ENCODE data around the gene ROCK2.

ROCK2 gene

DNA sequence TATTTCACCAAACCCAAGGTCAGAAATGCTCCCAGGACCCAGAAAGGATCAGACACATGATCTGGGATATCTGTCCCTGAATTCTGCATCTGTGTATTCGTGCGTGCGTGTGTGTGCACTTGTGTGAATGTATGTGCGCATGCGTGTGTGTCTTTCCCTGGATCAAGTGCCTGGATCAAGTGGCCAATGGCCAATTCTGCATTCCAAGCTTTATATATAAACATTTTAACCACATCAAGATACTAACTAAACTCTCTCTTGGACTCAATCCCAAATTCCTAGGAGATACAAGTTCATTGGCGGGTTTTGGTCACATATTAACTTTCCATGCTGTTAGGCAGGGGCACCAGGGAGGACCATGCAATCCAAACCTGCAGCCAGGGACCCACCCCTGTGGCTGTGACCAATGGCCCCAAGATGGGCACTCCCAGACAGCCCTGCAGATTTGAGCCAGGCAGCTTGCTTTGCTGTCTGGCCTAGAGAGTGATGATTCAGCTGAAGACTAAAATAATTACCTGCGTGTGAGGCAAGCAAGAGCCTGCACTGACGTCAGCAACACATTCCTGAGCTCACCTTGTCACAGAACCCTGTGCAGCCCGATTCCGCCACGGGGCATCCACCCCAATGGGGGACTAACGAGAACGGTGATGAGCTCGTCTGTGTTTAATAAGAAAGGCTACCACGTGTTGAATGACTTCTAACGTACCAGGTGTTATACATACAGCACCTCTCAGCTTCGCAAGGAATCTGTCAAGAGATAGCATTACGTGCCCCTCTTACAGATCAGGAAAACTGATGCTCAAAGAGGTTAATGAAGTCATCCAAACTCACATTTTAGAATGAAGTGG is 45.3 kb upstream of the ROCK2 start:
- TF ChIP-seq, protein P1, sequence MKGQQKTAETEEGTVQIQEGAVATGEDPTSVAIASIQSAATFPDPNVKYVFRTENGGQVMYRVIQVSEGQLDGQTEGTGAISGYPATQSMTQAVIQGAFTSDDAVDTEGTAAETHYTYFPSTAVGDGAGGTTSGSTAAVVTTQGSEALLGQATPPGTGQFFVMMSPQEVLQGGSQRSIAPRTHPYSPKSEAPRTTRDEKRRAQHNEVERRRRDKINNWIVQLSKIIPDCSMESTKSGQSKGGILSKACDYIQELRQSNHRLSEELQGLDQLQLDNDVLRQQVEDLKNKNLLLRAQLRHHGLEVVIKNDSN (IDR thresholded peaks at IDR 0.05), result no peak
- TF ChIP-seq CREB1 (IDR thresholded peaks at IDR 0.05; ENCODE audit: low read depth) (no peak), EGR1 (IDR thresholded peaks at IDR 0.05) (no peak), FOXM1 (IDR thresholded peaks at IDR 0.05; ENCODE audit: borderline replicate concordance, low read depth) (no peak), ZBTB7A (IDR thresholded peaks at IDR 0.05; ENCODE audit: low read depth) (no peak), TAF1 (IDR thresholded peaks at IDR 0.05; ENCODE audit: low read depth) (no peak), EP300 (IDR thresholded peaks at IDR 0.05; ENCODE audit: borderline replicate concordance) (no peak)
- TF ChIP-seq, protein P2, sequence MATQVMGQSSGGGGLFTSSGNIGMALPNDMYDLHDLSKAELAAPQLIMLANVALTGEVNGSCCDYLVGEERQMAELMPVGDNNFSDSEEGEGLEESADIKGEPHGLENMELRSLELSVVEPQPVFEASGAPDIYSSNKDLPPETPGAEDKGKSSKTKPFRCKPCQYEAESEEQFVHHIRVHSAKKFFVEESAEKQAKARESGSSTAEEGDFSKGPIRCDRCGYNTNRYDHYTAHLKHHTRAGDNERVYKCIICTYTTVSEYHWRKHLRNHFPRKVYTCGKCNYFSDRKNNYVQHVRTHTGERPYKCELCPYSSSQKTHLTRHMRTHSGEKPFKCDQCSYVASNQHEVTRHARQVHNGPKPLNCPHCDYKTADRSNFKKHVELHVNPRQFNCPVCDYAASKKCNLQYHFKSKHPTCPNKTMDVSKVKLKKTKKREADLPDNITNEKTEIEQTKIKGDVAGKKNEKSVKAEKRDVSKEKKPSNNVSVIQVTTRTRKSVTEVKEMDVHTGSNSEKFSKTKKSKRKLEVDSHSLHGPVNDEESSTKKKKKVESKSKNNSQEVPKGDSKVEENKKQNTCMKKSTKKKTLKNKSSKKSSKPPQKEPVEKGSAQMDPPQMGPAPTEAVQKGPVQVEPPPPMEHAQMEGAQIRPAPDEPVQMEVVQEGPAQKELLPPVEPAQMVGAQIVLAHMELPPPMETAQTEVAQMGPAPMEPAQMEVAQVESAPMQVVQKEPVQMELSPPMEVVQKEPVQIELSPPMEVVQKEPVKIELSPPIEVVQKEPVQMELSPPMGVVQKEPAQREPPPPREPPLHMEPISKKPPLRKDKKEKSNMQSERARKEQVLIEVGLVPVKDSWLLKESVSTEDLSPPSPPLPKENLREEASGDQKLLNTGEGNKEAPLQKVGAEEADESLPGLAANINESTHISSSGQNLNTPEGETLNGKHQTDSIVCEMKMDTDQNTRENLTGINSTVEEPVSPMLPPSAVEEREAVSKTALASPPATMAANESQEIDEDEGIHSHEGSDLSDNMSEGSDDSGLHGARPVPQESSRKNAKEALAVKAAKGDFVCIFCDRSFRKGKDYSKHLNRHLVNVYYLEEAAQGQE (IDR thresholded peaks at IDR 0.05; ENCODE audit: low read depth), result no peak

GRCh38 chr2:11389052-11389420 is 44.6 kb upstream of the ROCK2 start:
- TF ChIP-seq EGR1 (IDR thresholded peaks at IDR 0.05) (no peak), FOXM1 (IDR thresholded peaks at IDR 0.05; ENCODE audit: borderline replicate concordance, low read depth) (no peak), EP300 (IDR thresholded peaks at IDR 0.05; ENCODE audit: borderline replicate concordance) (no peak), TAF1 (IDR thresholded peaks at IDR 0.05; ENCODE audit: low read depth) (no peak), TEAD4 (IDR thresholded peaks at IDR 0.05) (no peak), YY1 (IDR thresholded peaks at IDR 0.05; ENCODE audit: low read depth) (no peak), ZBTB7A (IDR thresholded peaks at IDR 0.05; ENCODE audit: low read depth) (no peak)
- TF ChIP-seq, protein P2 (IDR thresholded peaks at IDR 0.05; ENCODE audit: low read depth), result no peak
- TF ChIP-seq, protein P3, sequence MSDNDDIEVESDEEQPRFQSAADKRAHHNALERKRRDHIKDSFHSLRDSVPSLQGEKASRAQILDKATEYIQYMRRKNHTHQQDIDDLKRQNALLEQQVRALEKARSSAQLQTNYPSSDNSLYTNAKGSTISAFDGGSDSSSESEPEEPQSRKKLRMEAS (IDR thresholded peaks at IDR 0.05), result no peak
- TF ChIP-seq, protein P1 (IDR thresholded peaks at IDR 0.05), result no peak

GRCh38 chr2:11388262-11389051 is 44.0 kb upstream of the ROCK2 start:
- TF ChIP-seq FOXM1 (IDR thresholded peaks at IDR 0.05; ENCODE audit: borderline replicate concordance, low read depth), result no peak
- TF ChIP-seq TCF12 (IDR thresholded peaks at IDR 0.05; ENCODE audit: low read depth), result no peak
- TF ChIP-seq CEBPB (IDR thresholded peaks at IDR 0.05), result no peak
- TF ChIP-seq NFIC (IDR thresholded peaks at IDR 0.05), result no peak
- TF ChIP-seq RAD21 (IDR thresholded peaks at IDR 0.05; ENCODE audit: low read depth), result no peak
- TF ChIP-seq, protein P3 (IDR thresholded peaks at IDR 0.05), result no peak
- TF ChIP-seq EP300 (IDR thresholded peaks at IDR 0.05; ENCODE audit: borderline replicate concordance), result no peak

DNA sequence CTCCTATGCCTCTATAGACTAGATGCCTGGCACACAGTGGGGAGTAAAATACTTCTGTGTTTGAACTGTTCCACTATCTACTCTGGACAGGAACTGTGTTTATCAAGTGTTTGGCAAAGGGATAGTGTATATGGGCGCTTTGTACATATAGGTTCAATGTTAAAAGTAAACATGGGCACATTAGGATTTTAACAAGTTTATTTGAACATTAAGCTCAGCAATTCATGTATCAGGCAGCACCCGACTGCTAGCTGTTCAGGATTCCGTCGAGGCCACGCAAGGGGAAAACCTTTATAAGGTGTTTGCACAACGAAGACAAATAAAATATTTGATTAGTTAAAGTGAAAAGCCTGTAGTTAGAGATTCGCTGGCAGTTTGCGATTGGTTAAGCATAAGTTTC is 43.4 kb upstream of the ROCK2 start:
- TF ChIP-seq CEBPB (IDR thresholded peaks at IDR 0.05), result no peak
- no peak for TF ChIP-seq EP300 (IDR thresholded peaks at IDR 0.05; ENCODE audit: borderline replicate concordance)
- no peak for TF ChIP-seq FOXM1 (IDR thresholded peaks at IDR 0.05; ENCODE audit: borderline replicate concordance, low read depth)
- no peak for TF ChIP-seq TAF1 (IDR thresholded peaks at IDR 0.05; ENCODE audit: low read depth)
- no peak for TF ChIP-seq ZBTB7A (IDR thresholded peaks at IDR 0.05; ENCODE audit: low read depth)
- no peak for TF ChIP-seq TEAD4 (IDR thresholded peaks at IDR 0.05)

DNA sequence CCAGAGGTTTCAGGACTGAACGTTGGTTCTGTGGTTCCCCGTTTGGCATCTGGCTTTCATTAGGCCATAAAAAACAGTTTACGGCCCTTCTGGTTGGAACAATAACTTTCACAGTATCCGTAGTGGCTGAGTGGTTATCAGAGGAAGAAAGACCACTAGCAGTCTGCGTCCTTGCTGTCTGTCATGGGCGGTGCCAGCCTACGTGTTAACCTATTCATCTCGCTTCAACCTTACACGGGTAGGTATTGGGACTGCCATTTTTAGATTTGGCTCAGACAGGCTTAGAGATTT is 42.6 kb upstream of the ROCK2 start:
- TF ChIP-seq FOXM1 (IDR thresholded peaks at IDR 0.05; ENCODE audit: borderline replicate concordance, low read depth) (no peak), YY1 (IDR thresholded peaks at IDR 0.05; ENCODE audit: low read depth) (no peak), EP300 (IDR thresholded peaks at IDR 0.05; ENCODE audit: borderline replicate concordance) (no peak), TAF1 (IDR thresholded peaks at IDR 0.05; ENCODE audit: low read depth) (no peak), TEAD4 (IDR thresholded peaks at IDR 0.05) (no peak), EGR1 (IDR thresholded peaks at IDR 0.05) (no peak), NFIC (IDR thresholded peaks at IDR 0.05) (no peak), CREB1 (IDR thresholded peaks at IDR 0.05; ENCODE audit: low read depth) (no peak), TCF12 (IDR thresholded peaks at IDR 0.05; ENCODE audit: low read depth) (no peak), CEBPB (IDR thresholded peaks at IDR 0.05) (no peak), RAD21 (IDR thresholded peaks at IDR 0.05; ENCODE audit: low read depth) (no peak)
- TF ChIP-seq, protein P1 (IDR thresholded peaks at IDR 0.05), result no peak
- TF ChIP-seq, protein P2 (IDR thresholded peaks at IDR 0.05; ENCODE audit: low read depth), result no peak

All from Ishikawa (cell line).